D721Med (cell line): ENCODE results near the gene CARD19.

Experiments used
- DNase-seq: peaks from one replicate; pipeline ENCODE4 v3.0.0; 2011; ENCODE audit warnings: low spot score; ENCODE audit not compliant: insufficient read length
- FAIRE-seq: peaks from 2 replicates; lab custom pipeline; 2011; peaks lifted over from hg19 to GRCh38; lab: Jason Lieb, UNC
- TF ChIP-seq, protein P1 (sequence below): IDR thresholded peaks from 2 replicates; pipeline ENCODE4 v1.5.1; 2012; ENCODE audit warnings: mild to moderate bottlenecking, control low read depth; ENCODE audit not compliant: insufficient read depth; ENCODE audit errors: missing control alignments

CARD19 gene

DNA sequence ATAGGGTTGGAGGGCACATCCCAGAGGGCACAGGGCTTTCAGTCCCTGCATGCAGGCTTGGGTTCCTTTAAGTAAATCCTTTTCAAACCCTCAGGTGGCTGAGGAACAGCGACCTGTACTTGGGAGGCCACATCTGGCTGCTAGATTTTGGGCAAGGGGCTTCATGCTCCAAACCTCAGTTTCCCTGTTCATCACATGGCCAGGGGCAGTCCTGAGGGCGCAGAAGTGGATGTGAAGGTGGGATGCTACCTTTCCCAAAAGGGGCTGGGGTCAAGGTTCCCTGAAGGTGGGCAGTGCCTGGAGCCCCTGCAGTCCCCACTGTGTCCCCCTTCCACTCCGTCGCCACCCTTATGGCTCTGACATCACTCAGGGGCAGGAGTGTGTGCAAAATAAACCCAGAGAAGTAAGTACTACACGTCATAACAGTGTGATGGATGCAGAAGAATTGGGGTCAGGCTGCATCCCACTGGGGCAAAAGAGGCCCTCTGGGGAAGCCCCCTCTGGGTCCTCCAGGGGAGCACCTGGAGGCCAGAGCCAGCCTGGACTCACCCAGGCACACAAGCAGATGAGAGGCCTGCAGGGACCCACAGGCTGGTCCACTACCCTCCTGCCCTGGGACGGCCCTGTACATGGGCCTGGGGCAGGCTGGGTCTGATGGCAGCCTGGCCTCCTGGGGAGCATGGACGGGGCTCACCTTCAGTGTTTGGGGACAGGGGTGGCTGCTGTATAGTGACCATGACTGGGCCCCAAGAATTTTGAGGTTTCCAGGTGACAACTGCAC lies 1.9 kb upstream of the CARD19 start:
- TF ChIP-seq, protein P1, sequence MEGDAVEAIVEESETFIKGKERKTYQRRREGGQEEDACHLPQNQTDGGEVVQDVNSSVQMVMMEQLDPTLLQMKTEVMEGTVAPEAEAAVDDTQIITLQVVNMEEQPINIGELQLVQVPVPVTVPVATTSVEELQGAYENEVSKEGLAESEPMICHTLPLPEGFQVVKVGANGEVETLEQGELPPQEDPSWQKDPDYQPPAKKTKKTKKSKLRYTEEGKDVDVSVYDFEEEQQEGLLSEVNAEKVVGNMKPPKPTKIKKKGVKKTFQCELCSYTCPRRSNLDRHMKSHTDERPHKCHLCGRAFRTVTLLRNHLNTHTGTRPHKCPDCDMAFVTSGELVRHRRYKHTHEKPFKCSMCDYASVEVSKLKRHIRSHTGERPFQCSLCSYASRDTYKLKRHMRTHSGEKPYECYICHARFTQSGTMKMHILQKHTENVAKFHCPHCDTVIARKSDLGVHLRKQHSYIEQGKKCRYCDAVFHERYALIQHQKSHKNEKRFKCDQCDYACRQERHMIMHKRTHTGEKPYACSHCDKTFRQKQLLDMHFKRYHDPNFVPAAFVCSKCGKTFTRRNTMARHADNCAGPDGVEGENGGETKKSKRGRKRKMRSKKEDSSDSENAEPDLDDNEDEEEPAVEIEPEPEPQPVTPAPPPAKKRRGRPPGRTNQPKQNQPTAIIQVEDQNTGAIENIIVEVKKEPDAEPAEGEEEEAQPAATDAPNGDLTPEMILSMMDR, result no peak
- DNase-seq, result peak; percentile 3
- FAIRE-seq, result no peak

DNA sequence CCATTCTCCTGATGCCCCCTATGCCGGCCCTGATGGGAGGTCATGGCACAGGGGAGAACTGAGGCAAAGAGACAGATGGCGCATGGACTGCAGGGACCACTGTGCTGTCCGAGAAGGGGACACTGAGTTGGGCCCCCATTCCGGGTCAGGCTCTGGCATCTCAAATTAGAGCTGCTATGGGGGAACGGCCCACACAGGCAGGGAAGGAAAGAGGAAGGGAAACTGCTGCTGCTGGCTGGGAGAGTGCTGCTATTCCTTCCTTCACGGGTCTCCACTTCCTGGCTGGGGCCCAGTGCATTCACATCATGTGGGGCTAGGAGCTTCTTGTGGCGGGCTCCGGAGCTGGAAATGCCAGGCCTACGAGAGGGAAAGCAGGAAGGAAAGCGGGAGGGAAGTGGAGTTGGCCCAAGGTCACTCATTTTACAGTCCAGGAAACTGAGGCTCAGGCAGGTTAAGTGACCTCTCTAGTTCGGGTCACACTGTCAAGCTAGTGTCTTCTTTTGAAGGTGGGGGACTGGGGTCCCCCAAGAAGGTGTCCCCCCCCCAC lies 1.3 kb upstream of the CARD19 start:
- DNase-seq (peak; percentile 6), FAIRE-seq (no peak)
- TF ChIP-seq, protein P1, result no peak

DNA sequence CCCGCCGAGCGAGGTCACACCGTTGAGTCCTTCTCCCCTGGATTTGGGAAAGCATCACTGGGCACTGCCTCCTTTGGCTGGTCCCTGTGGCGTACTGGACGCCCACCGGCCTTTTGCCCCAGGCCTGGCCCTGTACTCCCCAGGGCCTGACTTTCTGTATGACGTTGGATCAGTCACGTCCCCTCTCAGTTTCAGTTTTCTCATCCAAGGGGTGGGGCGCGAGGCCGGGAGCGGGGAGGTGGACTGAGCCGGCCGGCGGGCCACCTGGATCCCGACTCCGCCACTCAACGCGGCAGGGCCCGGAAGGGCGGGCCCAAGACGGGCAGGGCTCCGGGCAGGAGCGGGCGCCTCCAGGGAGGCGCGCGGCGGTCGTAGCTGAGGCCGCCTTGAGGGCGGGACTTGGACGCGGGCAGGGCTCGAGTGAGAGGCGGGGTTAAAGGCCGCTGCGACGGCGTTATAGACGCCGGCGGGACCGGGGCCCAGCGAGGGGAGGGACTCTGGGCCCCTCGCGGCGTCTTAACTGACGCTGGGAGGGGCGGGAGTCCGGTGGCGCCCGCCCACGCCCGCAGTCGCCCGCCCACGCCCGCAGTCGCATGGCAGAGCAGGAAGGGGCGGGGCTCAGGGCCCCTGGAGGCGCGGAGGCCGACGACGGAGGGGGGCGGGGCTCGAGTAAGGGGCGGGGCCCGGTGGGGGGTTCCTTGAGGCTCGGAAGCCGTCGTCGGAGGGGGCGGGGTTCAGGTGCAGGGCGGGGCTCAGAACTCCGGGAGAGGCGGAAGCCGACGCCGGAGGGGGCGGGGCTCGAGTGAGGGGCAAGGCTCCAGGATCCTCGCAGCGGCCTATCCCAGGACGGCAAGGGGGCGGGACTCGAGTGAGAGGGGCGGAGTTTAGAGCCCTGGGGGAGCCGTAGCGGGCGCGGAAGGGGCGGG lies 549 bp upstream of the CARD19 start:
- TF ChIP-seq, protein P1, result no peak
- DNase-seq, result peak; percentile 95
- FAIRE-seq, result no peak

DNA sequence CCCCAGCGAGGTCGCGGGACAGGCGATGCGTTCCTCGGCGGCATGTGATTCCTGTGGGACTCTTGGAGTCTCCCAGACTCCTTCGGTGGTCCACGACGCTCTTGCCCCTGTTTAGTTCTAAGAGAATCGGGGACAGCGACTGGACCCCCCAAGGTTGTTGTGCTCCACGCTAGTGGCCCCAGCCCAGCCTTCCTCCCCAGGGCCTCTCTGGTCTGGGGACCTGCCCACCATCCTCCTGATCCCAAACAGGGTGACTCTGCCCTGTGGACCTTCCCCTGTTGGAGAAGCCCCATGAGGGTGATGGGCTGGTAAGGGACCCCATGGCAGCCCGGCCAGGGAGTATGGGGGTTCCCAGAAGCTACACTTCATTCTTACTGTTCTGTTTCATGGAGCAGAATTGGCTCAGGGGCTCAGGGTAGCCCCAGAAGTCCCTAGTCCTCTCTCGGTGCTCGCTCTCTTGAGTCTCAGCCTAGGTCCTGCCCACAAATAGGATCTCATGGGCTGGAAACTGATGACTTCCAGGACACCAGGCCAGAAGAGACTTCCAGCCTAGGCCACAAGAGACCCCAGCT lies 880 bp downstream of the CARD19 start:
- FAIRE-seq (no peak), DNase-seq (peak; percentile 2)
- TF ChIP-seq, protein P1, result no peak

DNA sequence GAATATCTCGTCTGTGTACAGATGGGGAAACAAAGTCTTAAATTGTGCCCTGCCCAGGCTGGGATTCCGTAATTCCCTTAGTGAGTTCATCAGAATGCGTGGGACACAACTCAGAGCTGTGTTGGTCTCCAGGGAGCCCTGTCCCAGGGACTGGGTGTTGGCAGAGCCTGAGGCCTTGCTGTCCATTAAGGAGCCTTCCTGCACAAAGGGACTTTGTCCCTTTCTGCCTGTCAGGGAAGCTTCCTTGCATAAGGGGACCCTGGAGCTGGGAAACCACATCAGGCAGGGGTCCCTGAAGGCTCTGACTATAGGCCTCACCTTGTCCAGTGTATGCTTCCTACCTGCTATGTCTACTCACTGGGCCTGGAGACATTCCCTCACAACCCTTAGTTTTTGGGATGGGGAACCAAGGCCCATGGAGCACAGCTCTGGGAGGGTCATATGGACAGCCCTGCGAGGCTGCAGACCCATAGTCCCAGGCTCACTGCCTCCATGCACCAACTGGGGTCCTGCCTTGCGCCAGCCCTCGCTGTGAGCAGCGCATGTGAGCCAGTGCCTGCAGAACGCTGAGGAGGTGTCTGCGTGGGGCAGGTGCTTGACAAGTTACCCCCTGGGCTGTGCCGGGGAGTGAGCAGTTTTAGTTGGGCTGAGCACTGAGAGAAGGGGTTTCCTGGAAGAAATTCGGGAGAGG lies 1.6 kb downstream of the CARD19 start:
- DNase-seq, result peak; percentile 0
- no peak for FAIRE-seq
- TF ChIP-seq, protein P1, result no peak

DNA sequence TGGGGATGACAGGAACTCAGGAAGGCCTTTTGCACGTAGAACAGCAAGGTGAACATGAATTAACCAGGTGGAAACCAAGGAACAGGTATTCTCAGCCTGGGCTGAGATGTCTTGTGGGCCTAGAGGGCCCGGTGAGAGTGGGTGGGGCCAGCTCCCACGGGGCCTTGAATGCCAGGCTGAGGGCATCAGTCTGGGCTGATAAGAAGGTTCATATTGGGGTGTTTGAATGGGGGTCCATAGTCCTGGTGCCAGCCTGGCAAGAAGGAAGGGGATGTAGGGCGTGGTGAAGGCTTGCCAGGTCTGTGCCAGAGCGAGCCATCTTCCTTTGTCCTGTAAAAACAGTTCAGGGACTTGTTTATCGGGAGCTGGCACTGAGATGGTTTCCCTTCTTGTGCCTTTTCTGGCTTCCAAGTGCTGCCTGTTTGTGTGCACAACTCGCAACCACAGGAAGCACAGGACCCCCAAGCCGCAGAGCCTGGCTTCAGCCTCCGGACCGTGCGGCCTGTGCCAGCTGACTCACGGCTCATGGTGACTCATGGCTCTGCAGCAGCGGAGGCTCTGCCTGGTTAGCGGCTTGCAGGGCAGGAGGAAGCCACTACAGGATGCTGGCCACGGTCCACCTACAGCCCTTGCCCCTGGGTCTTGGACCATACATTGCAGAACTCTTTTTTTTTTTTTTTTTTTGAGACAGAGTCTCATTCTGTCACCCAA lies 2.4 kb downstream of the CARD19 start:
- DNase-seq (peak; percentile 8), FAIRE-seq (no peak)
- TF ChIP-seq, protein P1, result no peak
